Measurements from ENCODE around the gene NELFCD. TPM values are rescaled to one million over a fixed set of nuclear protein-coding genes. Genes with fewer than 3 reads are reported as not detected.

NELFCD gene
- total RNA-seq, 1 donor from 2014 or later, result 112 TPM

GRCh38 chr20:59005523-59006166 lies 24.6 kb downstream of the NELFCD start:
- TF ChIP-seq CTCF (IDR thresholded peaks at IDR 0.05; ENCODE audit: partially characterized antibody, unreplicated experiment), result no peak
- DNase-seq, result peak; percentile 3
- Mint-ChIP-seq H3K9me3 (ENCODE audit: unreplicated experiment) (peaks cover 5% of the 10 kb centered on the region), H3K36me3 (ENCODE audit: unreplicated experiment) (no peaks in the 10 kb centered on the region), H3K27me3 (ENCODE audit: unreplicated experiment) (peaks cover 15% of the 10 kb centered on the region), H3K27ac (ENCODE audit: unreplicated experiment) (no peak overlapping the region), H3K4me1 (ENCODE audit: low read depth, unreplicated experiment) (no peaks in the 10 kb centered on the region), H3K4me3 (ENCODE audit: unreplicated experiment) (no peak overlapping the region)

- Mint-ChIP-seq H3K27ac (ENCODE audit: unreplicated experiment) (no peak overlapping the region), H3K4me1 (ENCODE audit: low read depth, unreplicated experiment) (no peaks in the 10 kb centered on the region), H3K9me3 (ENCODE audit: unreplicated experiment) (peaks cover 5% of the 10 kb centered on the region), H3K4me3 (ENCODE audit: unreplicated experiment) (peak overlapping the region; percentile 42), H3K27me3 (ENCODE audit: unreplicated experiment) (peaks cover 15% of the 10 kb centered on the region), H3K36me3 (ENCODE audit: unreplicated experiment) (no peaks in the 10 kb centered on the region)
- TF ChIP-seq CTCF (IDR thresholded peaks at IDR 0.05; ENCODE audit: partially characterized antibody, unreplicated experiment), result no peak
- peak; percentile 6 for DNase-seq
Observed at GRCh38 chr20:59006167-59006863, 25.3 kb downstream of the NELFCD start.

GRCh38 chr20:59006864-59007664 lies 26.0 kb downstream of the NELFCD start, which contains the start of gene CTSZ:
CTSZ (minus strand) TSS chr20:59007254; CDS start chr20:59007128, 126 bp downstream.
- Mint-ChIP-seq H3K4me1 (ENCODE audit: low read depth, unreplicated experiment) (no peaks in the 10 kb centered on the region), H3K9me3 (ENCODE audit: unreplicated experiment) (peaks cover 5% of the 10 kb centered on the region), H3K27me3 (ENCODE audit: unreplicated experiment) (peaks cover 13% of the 10 kb centered on the region), H3K27ac (ENCODE audit: unreplicated experiment) (no peak within 1 kb of the TSS), H3K36me3 (ENCODE audit: unreplicated experiment) (no peaks in the 10 kb centered on the region), H3K4me3 (ENCODE audit: unreplicated experiment) (peak within 1 kb of the TSS; percentile 57)
- DNase-seq, result peak; percentile 63
- no peak for TF ChIP-seq CTCF (IDR thresholded peaks at IDR 0.05; ENCODE audit: partially characterized antibody, unreplicated experiment)

- H3K36me3 Mint-ChIP-seq (ENCODE audit: unreplicated experiment), result no peaks in the 10 kb centered on the region
- H3K4me3 Mint-ChIP-seq (ENCODE audit: unreplicated experiment), result peak overlapping the region; percentile 57
- H3K27ac Mint-ChIP-seq (ENCODE audit: unreplicated experiment), result no peak overlapping the region
- peak; percentile 8 for DNase-seq
- H3K4me1 Mint-ChIP-seq (ENCODE audit: low read depth, unreplicated experiment), result no peaks in the 10 kb centered on the region
- TF ChIP-seq CTCF (IDR thresholded peaks at IDR 0.05; ENCODE audit: partially characterized antibody, unreplicated experiment), result no peak
- peaks cover 7% of the 10 kb centered on the region for H3K27me3 Mint-ChIP-seq (ENCODE audit: unreplicated experiment)
- H3K9me3 Mint-ChIP-seq (ENCODE audit: unreplicated experiment), result no peaks in the 10 kb centered on the region
Observed at GRCh38 chr20:59007665-59008511, 26.8 kb downstream of the NELFCD start.

Data from glutamatergic neuron (in vitro differentiated cells).